HUES64 (cell line): ENCODE measurements around the gene TMEM244.

Source experiments
- H3K27ac ChIP-seq: 2 replicates; pipeline ENCODE4 v1.7.0; 2013; ENCODE audit warnings: low read depth, low read length, inconsistent platforms
- H3K27me3 ChIP-seq: 2 replicates; pipeline ENCODE4 v1.6.1; 2013; ENCODE audit warnings: mild to moderate bottlenecking, low read length; ENCODE audit not compliant: insufficient read depth
- H3K36me3 ChIP-seq: 2 replicates; pipeline ENCODE4 v1.6.1; 2013; ENCODE audit warnings: mild to moderate bottlenecking, low read length; ENCODE audit not compliant: insufficient read depth
- H3K4me1 ChIP-seq: 2 replicates; pipeline ENCODE4 v1.6.1; 2013; ENCODE audit warnings: mild to moderate bottlenecking, low read length, moderate library complexity; ENCODE audit not compliant: insufficient read depth
- H3K4me3 ChIP-seq: 2 replicates; pipeline ENCODE4 v1.5.1; 2013; ENCODE audit warnings: mild to moderate bottlenecking, low read length, moderate library complexity
- H3K9ac ChIP-seq: 2 replicates; pipeline ENCODE4 v1.6.1; 2013; ENCODE audit warnings: mild to moderate bottlenecking, low read depth, low read length
- H3K9me3 ChIP-seq: 2 replicates; pipeline ENCODE4 v1.6.1; 2013; ENCODE audit warnings: low read depth, low read length; ENCODE audit not compliant: insufficient read depth
- WGBS: fragments of 150-250, 120-280 bp; methylation state at CpG from one replicate; pipeline ENCODE4 v1.1.7; 2013; ENCODE audit warnings: missing lambda C conversion rate; 5-methylcytosine and 5-hydroxymethylcytosine counted together

TMEM244 gene

GRCh38 chr6:129785047-129785755 is 75.9 kb downstream of the TMEM244 start:
- Histone ChIP-seq H3K4me1 (no peaks in the 10 kb centered on the region), H3K4me3 (no peak overlapping the region), H3K9me3 (no peaks in the 10 kb centered on the region), H3K27ac (no peak overlapping the region), H3K36me3 (no peaks in the 10 kb centered on the region), H3K27me3 (no peaks in the 10 kb centered on the region), H3K9ac (no peak overlapping the region)
- 95% methylated on average over 3 of the region's 4 CpGs for WGBS
